ENCODE results near the gene DOCK7.

- TF ChIP-seq POLR2A (IDR thresholded peaks at IDR 0.05), result no peak
- no peak for TF ChIP-seq CTCF (IDR thresholded peaks at IDR 0.05 in 8 of 11, conservative IDR thresholded peaks at IDR 0.05 in 3 of 11)
- TF ChIP-seq POLR2AphosphoS5 (IDR thresholded peaks at IDR 0.05), result no peak
These were observed 252.8 kb downstream of the DOCK7 start for GRCh38 chr1:62435231-62436038.
